K562 (cell line): Measurements from ENCODE around the gene EPS8.

Source experiments
- FOXP1 ChIP-seq: sonication (generic); formaldehyde crosslinking; IDR thresholded peaks from 2 replicates; pipeline ENCODE4 v1.8.0; 2022; ENCODE audit warnings: mild to moderate bottlenecking, missing genetic modification reagents
- HMG20A ChIP-seq: fragments of 450-650 bp; formaldehyde crosslinking; conservative IDR thresholded peaks from 2 replicates; pipeline ENCODE4 v1.4.0; 2020; ENCODE audit warnings: mild to moderate bottlenecking, mixed read lengths
- PML ChIP-seq: IDR thresholded peaks from 2 replicates; pipeline ENCODE4 v1.6.1; 2012; ENCODE audit warnings: low read length, inconsistent platforms
- POLR2AphosphoS5 ChIP-seq: IDR thresholded peaks from 2 replicates; pipeline ENCODE4 v1.6.1; 2011; ENCODE audit warnings: mild to moderate bottlenecking, low read depth, low read length, moderate library complexity; ENCODE audit not compliant: control insufficient read depth, insufficient read depth
- POLR3G ChIP-seq: IDR thresholded peaks from 2 replicates; pipeline ENCODE4 v1.6.1; 2011; ENCODE audit not compliant: insufficient read length, insufficient replicate concordance; ENCODE audit errors: extremely low read depth
- SMC3 ChIP-seq: conservative IDR thresholded peaks from 2 replicates; pipeline ENCODE4 v1.6.1; 2011; ENCODE audit warnings: low read depth, low read length, improper control_type of control experiment; ENCODE audit not compliant: insufficient read depth
- ZNF436 ChIP-seq: fragments of 250-450, 450-650 bp; sonication (Bioruptor Pico); formaldehyde crosslinking; IDR thresholded peaks from 2 replicates; pipeline ENCODE4 v1.7.0; 2020; ENCODE audit warnings: mild to moderate bottlenecking
- ZNF76 ChIP-seq: fragments of 250-450 bp; sonication (Bioruptor Pico); IDR thresholded peaks from 2 replicates; pipeline ENCODE4 v1.4.0; 2020; ENCODE audit warnings: mild to moderate bottlenecking, moderate library complexity, borderline replicate concordance
- TF ChIP-seq, protein P1 (sequence below): sonication (generic); formaldehyde crosslinking; IDR thresholded peaks from 2 replicates; pipeline ENCODE4 v1.4.0; 2020; ENCODE audit warnings: mild to moderate bottlenecking, missing genetic modification reagents
- TF ChIP-seq, protein P2 (sequence below): sonication (generic); formaldehyde crosslinking; IDR thresholded peaks from 2 replicates; pipeline ENCODE4 v1.8.0; 2022; ENCODE audit warnings: missing genetic modification reagents, mild to moderate bottlenecking, borderline replicate concordance

DNA sequence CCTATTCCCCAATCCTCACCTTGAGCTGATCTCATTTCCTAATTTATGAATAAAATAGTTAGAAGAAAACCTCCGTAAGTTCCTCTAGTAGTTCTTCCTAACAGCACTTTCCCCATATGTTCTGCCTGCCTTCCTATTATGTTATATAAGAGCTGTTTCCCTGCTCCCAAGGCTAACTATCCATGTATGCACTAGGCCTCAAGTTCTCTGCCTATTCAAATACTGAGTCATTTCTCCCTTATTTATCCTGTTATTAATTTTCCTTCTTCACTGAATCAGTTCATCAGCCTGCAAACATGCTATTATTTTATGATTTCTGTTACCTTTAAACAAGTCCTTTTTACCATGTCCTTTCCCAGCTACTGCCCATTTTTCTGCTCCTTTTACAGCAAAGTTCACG lies 164.1 kb downstream of the EPS8 start:
- TF ChIP-seq FOXP1 (CRISPR knock-in tag) = no peak
- no peak for TF ChIP-seq POLR3G
- TF ChIP-seq, protein P1, sequence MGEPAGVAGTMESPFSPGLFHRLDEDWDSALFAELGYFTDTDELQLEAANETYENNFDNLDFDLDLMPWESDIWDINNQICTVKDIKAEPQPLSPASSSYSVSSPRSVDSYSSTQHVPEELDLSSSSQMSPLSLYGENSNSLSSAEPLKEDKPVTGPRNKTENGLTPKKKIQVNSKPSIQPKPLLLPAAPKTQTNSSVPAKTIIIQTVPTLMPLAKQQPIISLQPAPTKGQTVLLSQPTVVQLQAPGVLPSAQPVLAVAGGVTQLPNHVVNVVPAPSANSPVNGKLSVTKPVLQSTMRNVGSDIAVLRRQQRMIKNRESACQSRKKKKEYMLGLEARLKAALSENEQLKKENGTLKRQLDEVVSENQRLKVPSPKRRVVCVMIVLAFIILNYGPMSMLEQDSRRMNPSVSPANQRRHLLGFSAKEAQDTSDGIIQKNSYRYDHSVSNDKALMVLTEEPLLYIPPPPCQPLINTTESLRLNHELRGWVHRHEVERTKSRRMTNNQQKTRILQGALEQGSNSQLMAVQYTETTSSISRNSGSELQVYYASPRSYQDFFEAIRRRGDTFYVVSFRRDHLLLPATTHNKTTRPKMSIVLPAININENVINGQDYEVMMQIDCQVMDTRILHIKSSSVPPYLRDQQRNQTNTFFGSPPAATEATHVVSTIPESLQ = no peak
- TF ChIP-seq ZNF436 (CRISPR knock-in tag) = no peak
- no peak for TF ChIP-seq SMC3
- TF ChIP-seq POLR2AphosphoS5 = no peak
- TF ChIP-seq, protein P2, sequence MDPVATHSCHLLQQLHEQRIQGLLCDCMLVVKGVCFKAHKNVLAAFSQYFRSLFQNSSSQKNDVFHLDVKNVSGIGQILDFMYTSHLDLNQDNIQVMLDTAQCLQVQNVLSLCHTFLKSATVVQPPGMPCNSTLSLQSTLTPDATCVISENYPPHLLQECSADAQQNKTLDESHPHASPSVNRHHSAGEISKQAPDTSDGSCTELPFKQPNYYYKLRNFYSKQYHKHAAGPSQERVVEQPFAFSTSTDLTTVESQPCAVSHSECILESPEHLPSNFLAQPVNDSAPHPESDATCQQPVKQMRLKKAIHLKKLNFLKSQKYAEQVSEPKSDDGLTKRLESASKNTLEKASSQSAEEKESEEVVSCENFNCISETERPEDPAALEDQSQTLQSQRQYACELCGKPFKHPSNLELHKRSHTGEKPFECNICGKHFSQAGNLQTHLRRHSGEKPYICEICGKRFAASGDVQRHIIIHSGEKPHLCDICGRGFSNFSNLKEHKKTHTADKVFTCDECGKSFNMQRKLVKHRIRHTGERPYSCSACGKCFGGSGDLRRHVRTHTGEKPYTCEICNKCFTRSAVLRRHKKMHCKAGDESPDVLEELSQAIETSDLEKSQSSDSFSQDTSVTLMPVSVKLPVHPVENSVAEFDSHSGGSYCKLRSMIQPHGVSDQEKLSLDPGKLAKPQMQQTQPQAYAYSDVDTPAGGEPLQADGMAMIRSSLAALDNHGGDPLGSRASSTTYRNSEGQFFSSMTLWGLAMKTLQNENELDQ (CRISPR knock-in tag) = no peak
- TF ChIP-seq ZNF76 = no peak
- TF ChIP-seq HMG20A = no peak
- no peak for TF ChIP-seq PML
